HepG2 (cell line): ENCODE measurements around the gene FAM111A. TPM values are rescaled to one million over a fixed set of nuclear protein-coding genes. Genes with fewer than 3 reads are reported as not detected.

Experiments used
- CHD4 ChIP-seq: fragments of 200-600 bp; sonication (generic); IDR thresholded peaks from 2 replicates; pipeline ENCODE4 v1.7.0; 2017; ENCODE audit warnings: mild to moderate bottlenecking, low read length, borderline replicate concordance
- DNMT1 ChIP-seq: sonication (generic); formaldehyde crosslinking; IDR thresholded peaks from 2 replicates; pipeline ENCODE4 v1.5.1; 2020; ENCODE audit warnings: mild to moderate bottlenecking, missing genetic modification reagents
- GPN1 ChIP-seq: sonication (generic); formaldehyde crosslinking; IDR thresholded peaks from 2 replicates; pipeline ENCODE4 v1.5.1; 2020; ENCODE audit warnings: missing genetic modification reagents, borderline replicate concordance
- HIC2 ChIP-seq: sonication (generic); formaldehyde crosslinking; IDR thresholded peaks from 2 replicates; pipeline ENCODE4 v1.9.0; 2022; ENCODE audit warnings: low read depth, missing genetic modification reagents
- HIVEP1 ChIP-seq: sonication (generic); formaldehyde crosslinking; IDR thresholded peaks from 2 replicates; pipeline ENCODE4 v1.4.0; 2020; ENCODE audit warnings: mild to moderate bottlenecking, missing genetic modification reagents
- PRPF4 ChIP-seq: fragments of 200-400 bp; formaldehyde crosslinking; IDR thresholded peaks from 2 replicates; pipeline ENCODE4 v1.6.1; 2016; ENCODE audit warnings: low read length, low read depth; ENCODE audit not compliant: poor library complexity, severe bottlenecking
- SAP130 ChIP-seq: IDR thresholded peaks from 2 replicates; pipeline ENCODE4 v1.6.1; 2016; ENCODE audit warnings: low read depth
- SCMH1 ChIP-seq: sonication (generic); formaldehyde crosslinking; IDR thresholded peaks from 2 replicates; pipeline ENCODE4 v1.9.0; 2021; ENCODE audit warnings: missing genetic modification reagents, mild to moderate bottlenecking, borderline replicate concordance
- TRIM22 ChIP-seq: fragments of 450-650 bp; IDR thresholded peaks from 2 replicates; pipeline ENCODE4 v1.6.1; 2017
- ZFP1 ChIP-seq: IDR thresholded peaks from 2 replicates; pipeline ENCODE4 v1.6.1; 2016
- ZNF230 ChIP-seq: sonication (generic); formaldehyde crosslinking; IDR thresholded peaks from 2 replicates; pipeline ENCODE4 v1.4.0; 2020; ENCODE audit warnings: mild to moderate bottlenecking, missing genetic modification reagents
- ZNF468 ChIP-seq: sonication (generic); formaldehyde crosslinking; IDR thresholded peaks from 2 replicates; pipeline ENCODE4 v1.8.0; 2022; ENCODE audit warnings: mild to moderate bottlenecking, moderate library complexity, missing genetic modification reagents
- ZSCAN9 ChIP-seq: IDR thresholded peaks from 2 replicates; pipeline ENCODE4 v1.6.1; 2016; ENCODE audit warnings: borderline replicate concordance
- polyA plus RNA-seq, 8 experiments: library from polyadenylated mRNA; depleted of rRNA in 3 of 8; stranded (reverse) in 7 of 8; unstranded in 1 of 8; fragments of >200 nt; fragmentation: Illumina TruSeq in 4 of 8; extraction: Trizol in 4 of 8; gene quantifications; 2 replicates each; pipeline versions ENCODE4 v1.2.1 to v1.2.3, GENCODE V29; 2011 to 2016; ENCODE audit warnings: low read depth in 4 of 8, missing spikeins in 1 of 8, mixed read lengths in 1 of 8; ENCODE audit not compliant: insufficient read depth in 1 of 8
- total RNA-seq, 5 experiments: library from RNA; depleted of rRNA; stranded (reverse); fragments of >200 nt; fragmentation: Illumina TruSeq; extraction: Trizol; gene quantifications; 2 replicates each; pipeline ENCODE4 v1.2.3, GENCODE V29; 2016; ENCODE audit warnings: low read depth in 1 of 5
- TF ChIP-seq, protein P1 (sequence below): sonication (generic); formaldehyde crosslinking; IDR thresholded peaks from 2 replicates; pipeline ENCODE4 v1.9.0; 2021; ENCODE audit warnings: missing genetic modification reagents, mild to moderate bottlenecking, borderline replicate concordance
- TF ChIP-seq, protein P2 (sequence below): sonication (generic); formaldehyde crosslinking; conservative IDR thresholded peaks from 2 replicates; pipeline ENCODE4 v1.8.0; 2022; ENCODE audit warnings: mild to moderate bottlenecking, moderate library complexity, missing genetic modification reagents
- TF ChIP-seq, protein P3 (sequence below): sonication (generic); formaldehyde crosslinking; IDR thresholded peaks from 2 replicates; pipeline ENCODE4; 2020; ENCODE audit warnings: missing genetic modification reagents, mild to moderate bottlenecking, borderline replicate concordance
- TF ChIP-seq, protein P4 (sequence below): sonication (generic); formaldehyde crosslinking; IDR thresholded peaks from 2 replicates; pipeline ENCODE4 v1.5.0; 2020; ENCODE audit warnings: missing genetic modification reagents

Gene FAM111A
- total and polyA plus RNA-seq, 2 of the 13 experiments (the other 11 are each of a cell fraction or from before 2014, with no cell fraction given) = 3.2 to 13.5 TPM

DNA sequence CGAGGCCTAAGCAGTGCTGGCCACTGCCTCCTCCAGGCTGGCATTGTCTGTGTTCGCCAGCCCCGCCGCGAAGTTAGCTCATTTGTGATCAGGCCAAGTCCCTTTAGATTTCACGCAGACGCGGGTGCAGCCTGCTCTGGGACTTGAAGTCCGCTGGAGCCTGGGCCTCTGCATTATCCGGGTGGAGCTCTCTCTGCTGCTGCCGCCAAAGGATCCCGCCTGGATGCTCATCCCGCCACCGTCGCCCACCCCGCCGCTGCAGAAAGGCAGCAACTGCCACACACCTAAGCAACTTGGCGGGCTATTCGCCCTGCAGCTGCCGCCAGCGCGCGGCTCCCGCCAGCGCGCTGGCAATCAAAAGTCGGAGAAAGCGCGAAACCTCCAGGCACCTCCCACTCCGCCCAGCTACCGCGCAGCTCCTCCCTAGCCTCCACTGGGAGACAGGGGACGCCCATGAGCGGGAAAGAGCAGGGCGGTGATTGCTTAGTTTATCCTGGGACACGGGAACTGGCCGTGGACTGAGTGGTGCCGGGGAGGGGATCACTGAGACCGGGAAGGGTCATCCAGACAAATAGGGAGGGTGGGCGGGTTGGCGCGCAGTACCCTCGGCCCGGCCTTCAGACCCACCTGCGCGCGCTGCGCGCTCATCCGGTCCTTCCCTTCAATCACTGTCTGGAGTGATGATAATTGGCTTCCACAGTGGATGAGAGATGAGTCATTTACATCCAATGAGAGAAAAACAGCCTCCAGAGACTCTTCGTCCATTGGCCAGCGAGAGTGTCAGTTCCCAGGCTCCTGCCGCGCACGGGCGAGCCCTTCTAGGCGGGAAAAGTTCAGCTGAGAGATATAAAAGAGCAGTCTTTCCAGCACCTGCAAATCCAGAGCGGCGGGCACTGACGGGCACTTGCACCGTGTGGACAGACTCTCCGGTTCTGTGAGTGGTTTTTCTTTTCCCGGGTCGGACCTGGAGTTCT lies 36.0 kb upstream of the FAM111A start, which contains the start of gene FAM111B (continued):
- no peak for TF ChIP-seq ZNF468 (CRISPR knock-in tag)
- TF ChIP-seq, protein P1, sequence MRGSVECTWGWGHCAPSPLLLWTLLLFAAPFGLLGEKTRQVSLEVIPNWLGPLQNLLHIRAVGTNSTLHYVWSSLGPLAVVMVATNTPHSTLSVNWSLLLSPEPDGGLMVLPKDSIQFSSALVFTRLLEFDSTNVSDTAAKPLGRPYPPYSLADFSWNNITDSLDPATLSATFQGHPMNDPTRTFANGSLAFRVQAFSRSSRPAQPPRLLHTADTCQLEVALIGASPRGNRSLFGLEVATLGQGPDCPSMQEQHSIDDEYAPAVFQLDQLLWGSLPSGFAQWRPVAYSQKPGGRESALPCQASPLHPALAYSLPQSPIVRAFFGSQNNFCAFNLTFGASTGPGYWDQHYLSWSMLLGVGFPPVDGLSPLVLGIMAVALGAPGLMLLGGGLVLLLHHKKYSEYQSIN (CRISPR knock-in tag) = no peak
- TF ChIP-seq, protein P2, sequence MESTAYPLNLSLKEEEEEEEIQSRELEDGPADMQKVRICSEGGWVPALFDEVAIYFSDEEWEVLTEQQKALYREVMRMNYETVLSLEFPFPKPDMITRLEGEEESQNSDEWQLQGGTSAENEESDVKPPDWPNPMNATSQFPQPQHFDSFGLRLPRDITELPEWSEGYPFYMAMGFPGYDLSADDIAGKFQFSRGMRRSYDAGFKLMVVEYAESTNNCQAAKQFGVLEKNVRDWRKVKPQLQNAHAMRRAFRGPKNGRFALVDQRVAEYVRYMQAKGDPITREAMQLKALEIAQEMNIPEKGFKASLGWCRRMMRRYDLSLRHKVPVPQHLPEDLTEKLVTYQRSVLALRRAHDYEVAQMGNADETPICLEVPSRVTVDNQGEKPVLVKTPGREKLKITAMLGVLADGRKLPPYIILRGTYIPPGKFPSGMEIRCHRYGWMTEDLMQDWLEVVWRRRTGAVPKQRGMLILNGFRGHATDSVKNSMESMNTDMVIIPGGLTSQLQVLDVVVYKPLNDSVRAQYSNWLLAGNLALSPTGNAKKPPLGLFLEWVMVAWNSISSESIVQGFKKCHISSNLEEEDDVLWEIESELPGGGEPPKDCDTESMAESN = no peak
- TF ChIP-seq DNMT1 (CRISPR knock-in tag) = no peak
- TF ChIP-seq ZFP1 (CRISPR knock-in tag) = no peak; the same call in 1 of the 2 replicates
- no peak for TF ChIP-seq ZNF230 (CRISPR knock-in tag)
- TF ChIP-seq SCMH1 (CRISPR knock-in tag) = no peak
- TF ChIP-seq, protein P3, sequence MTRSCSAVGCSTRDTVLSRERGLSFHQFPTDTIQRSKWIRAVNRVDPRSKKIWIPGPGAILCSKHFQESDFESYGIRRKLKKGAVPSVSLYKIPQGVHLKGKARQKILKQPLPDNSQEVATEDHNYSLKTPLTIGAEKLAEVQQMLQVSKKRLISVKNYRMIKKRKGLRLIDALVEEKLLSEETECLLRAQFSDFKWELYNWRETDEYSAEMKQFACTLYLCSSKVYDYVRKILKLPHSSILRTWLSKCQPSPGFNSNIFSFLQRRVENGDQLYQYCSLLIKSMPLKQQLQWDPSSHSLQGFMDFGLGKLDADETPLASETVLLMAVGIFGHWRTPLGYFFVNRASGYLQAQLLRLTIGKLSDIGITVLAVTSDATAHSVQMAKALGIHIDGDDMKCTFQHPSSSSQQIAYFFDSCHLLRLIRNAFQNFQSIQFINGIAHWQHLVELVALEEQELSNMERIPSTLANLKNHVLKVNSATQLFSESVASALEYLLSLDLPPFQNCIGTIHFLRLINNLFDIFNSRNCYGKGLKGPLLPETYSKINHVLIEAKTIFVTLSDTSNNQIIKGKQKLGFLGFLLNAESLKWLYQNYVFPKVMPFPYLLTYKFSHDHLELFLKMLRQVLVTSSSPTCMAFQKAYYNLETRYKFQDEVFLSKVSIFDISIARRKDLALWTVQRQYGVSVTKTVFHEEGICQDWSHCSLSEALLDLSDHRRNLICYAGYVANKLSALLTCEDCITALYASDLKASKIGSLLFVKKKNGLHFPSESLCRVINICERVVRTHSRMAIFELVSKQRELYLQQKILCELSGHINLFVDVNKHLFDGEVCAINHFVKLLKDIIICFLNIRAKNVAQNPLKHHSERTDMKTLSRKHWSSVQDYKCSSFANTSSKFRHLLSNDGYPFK (CRISPR knock-in tag) = no peak
- no peak for TF ChIP-seq HIVEP1 (CRISPR knock-in tag)
- TF ChIP-seq PRPF4 = no peak
- no peak for TF ChIP-seq CHD4
- no peak for TF ChIP-seq TRIM22
- no peak for TF ChIP-seq GPN1 (CRISPR knock-in tag)
- TF ChIP-seq HIC2 = no peak
- no peak for TF ChIP-seq ZSCAN9
- peak; percentile 43; the same call in 1 of the 2 replicates for TF ChIP-seq SAP130 (CRISPR knock-in tag)
- TF ChIP-seq, protein P4, sequence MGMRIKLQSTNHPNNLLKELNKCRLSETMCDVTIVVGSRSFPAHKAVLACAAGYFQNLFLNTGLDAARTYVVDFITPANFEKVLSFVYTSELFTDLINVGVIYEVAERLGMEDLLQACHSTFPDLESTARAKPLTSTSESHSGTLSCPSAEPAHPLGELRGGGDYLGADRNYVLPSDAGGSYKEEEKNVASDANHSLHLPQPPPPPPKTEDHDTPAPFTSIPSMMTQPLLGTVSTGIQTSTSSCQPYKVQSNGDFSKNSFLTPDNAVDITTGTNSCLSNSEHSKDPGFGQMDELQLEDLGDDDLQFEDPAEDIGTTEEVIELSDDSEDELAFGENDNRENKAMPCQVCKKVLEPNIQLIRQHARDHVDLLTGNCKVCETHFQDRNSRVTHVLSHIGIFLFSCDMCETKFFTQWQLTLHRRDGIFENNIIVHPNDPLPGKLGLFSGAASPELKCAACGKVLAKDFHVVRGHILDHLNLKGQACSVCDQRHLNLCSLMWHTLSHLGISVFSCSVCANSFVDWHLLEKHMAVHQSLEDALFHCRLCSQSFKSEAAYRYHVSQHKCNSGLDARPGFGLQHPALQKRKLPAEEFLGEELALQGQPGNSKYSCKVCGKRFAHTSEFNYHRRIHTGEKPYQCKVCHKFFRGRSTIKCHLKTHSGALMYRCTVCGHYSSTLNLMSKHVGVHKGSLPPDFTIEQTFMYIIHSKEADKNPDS (CRISPR knock-in tag) = no peak
